ENCODE measurements around the gene SERINC3. TPM values are rescaled to one million over a fixed set of nuclear protein-coding genes. Genes with fewer than 3 reads are reported as not detected.

SERINC3 gene
- total and polyA plus RNA-seq, 2 donors (not counting 3 experiments of a cell fraction or from before 2014, with no cell fraction given) = 83.7 to 177 TPM

GRCh38 chr20:44468044-44468782 lies 53.7 kb downstream of the SERINC3 start:
- CTCF ChIA-PET = interaction anchor here (1.2 kb wide), 1 partner anchor 142 kb away, joined by 3 read pairs; no protein-coding TSS in a partner anchor
- Histone ChIP-seq H3K9me3 (replicated peaks; ENCODE audit: control insufficient read depth, insufficient read depth, low read length) (no peaks in the 10 kb centered on the region), H3K27ac (ENCODE audit: insufficient read depth, low read depth, low read length) (no peak overlapping the region), H3K9ac (replicated peaks; ENCODE audit: extremely low read depth, insufficient read depth, low read length) (no peak overlapping the region), H3K79me2 (ENCODE audit: control insufficient read depth, insufficient read depth, low read length) (no peaks in the 10 kb centered on the region), H3K4me2 (ENCODE audit: insufficient read depth, low read length) (no peak overlapping the region), H3K27me3 (ENCODE audit: control insufficient read depth in 2 of 2, insufficient read depth in 2 of 2, low read length in 2 of 2) (peaks cover 0 to 6% of the 10 kb centered on the region in 2 experiments), H3K36me3 (ENCODE audit: control insufficient read depth in 2 of 2, extremely low read depth in 1 of 2, insufficient read depth in 2 of 2, low read length in 2 of 2) (no peaks in the 10 kb centered on the region), H3K4me3 (replicated peaks in 1 of 3; ENCODE audit: insufficient read depth in 1 of 3, low read depth in 1 of 3, low read length in 3 of 3) (no peak overlapping the region), H3K9me1 (replicated peaks; ENCODE audit: control insufficient read depth, extremely low read depth, insufficient read depth, low read length) (no peaks in the 10 kb centered on the region), H2AFZ (ENCODE audit: low read depth, low read length) (no peak overlapping the region), H3K4me1 (ENCODE audit: control insufficient read depth, extremely low read depth, insufficient read depth, low read length) (no peaks in the 10 kb centered on the region), H4K20me1 (replicated peaks; ENCODE audit: control insufficient read depth, extremely low read depth, insufficient read depth, low read length) (no peaks in the 10 kb centered on the region)
- dilution Hi-C loops (cut with MboI; ENCODE audit: extremely low pct_ligation_motif_present, low sequenced_read_pairs) = no loop called here
- no peak for FAIRE-seq
- POLR2A ChIA-PET = no interaction called here
- no peak for DNase-seq (ENCODE audit: low read depth, low spot score)
- TF ChIP-seq POLR2A (IDR thresholded peaks at IDR 0.05; ENCODE audit: low read depth, low read length) (no peak), JUN (IDR thresholded peaks at IDR 0.05; ENCODE audit: borderline replicate concordance, insufficient read depth, insufficient read length, low read depth) (no peak), EZH2 (IDR thresholded peaks at IDR 0.05; ENCODE audit: borderline replicate concordance, low read depth, low read length, severe bottlenecking) (no peak), POLR2AphosphoS5 (IDR thresholded peaks at IDR 0.05; ENCODE audit: insufficient read depth, low read depth, low read length) (no peak), MYC (IDR thresholded peaks at IDR 0.05; ENCODE audit: low read depth, low read length) (no peak), FOS (IDR thresholded peaks at IDR 0.05; ENCODE audit: borderline replicate concordance, insufficient read depth, low read length) (no peak), CTCF (IDR thresholded peaks at IDR 0.05; ENCODE audit: extremely low read depth in 1 of 2, insufficient read depth in 1 of 2, low read depth in 1 of 2, low read length in 2 of 2) (no peak), MAX (IDR thresholded peaks at IDR 0.05; ENCODE audit: insufficient read depth, insufficient read length) (no peak), GATA2 (IDR thresholded peaks at IDR 0.05; ENCODE audit: insufficient read depth, insufficient read length, low read depth, low read length) (no peak)
- BruUV-seq (replicated peaks) = no TSS peak
- intact Hi-C loops (cut with micrococcal nuclease) = loop anchor here (10.0 kb wide), 1 partner anchor 353 kb away; no protein-coding TSS in a partner anchor

Measured in endothelial cell of umbilical vein (primary cell).